Measurements from ENCODE around the gene KIAA0930.

KIAA0930 gene

DNA sequence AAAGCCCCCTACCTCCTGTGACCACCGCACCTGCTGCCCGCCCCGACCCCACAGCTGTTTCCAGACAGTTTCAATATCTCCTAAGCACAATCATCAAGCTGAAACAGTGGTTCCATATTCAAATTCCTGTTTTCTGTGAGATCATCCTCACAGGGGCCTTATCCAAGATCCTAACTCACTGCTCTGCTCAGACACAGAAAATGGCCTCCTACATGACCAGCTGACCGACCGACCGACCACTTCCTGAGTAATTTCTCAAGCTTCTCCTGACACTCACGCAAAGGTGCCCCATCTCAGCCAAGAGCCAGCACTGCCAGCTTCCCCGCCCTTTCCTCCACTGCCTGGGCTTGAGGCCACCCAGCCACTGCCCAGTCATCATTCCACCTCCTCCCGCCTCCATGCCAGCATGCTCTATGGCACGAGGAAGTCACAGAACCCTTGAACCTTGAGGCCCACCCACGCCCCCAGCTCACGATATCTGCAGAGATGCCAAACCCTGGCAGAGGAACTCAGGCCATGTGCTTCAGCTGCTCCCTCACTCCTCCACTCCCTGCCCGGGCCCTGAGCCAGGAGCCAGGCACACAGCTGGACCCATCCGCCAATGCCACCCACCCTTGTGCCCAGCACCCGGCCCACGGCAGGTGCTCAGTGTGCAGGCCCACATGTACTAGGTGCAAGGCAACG is 14.0 kb downstream of the KIAA0930 start:
- TF ChIP-seq, protein P1, sequence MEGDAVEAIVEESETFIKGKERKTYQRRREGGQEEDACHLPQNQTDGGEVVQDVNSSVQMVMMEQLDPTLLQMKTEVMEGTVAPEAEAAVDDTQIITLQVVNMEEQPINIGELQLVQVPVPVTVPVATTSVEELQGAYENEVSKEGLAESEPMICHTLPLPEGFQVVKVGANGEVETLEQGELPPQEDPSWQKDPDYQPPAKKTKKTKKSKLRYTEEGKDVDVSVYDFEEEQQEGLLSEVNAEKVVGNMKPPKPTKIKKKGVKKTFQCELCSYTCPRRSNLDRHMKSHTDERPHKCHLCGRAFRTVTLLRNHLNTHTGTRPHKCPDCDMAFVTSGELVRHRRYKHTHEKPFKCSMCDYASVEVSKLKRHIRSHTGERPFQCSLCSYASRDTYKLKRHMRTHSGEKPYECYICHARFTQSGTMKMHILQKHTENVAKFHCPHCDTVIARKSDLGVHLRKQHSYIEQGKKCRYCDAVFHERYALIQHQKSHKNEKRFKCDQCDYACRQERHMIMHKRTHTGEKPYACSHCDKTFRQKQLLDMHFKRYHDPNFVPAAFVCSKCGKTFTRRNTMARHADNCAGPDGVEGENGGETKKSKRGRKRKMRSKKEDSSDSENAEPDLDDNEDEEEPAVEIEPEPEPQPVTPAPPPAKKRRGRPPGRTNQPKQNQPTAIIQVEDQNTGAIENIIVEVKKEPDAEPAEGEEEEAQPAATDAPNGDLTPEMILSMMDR (conservative IDR thresholded peaks at IDR 0.05; ENCODE audit: low read length): no peak
- DNase-seq (ENCODE audit: low read depth): peak; percentile 87
- no peak overlapping the region for H3K4me3 ChIP-seq (ENCODE audit: low read length)

DNA sequence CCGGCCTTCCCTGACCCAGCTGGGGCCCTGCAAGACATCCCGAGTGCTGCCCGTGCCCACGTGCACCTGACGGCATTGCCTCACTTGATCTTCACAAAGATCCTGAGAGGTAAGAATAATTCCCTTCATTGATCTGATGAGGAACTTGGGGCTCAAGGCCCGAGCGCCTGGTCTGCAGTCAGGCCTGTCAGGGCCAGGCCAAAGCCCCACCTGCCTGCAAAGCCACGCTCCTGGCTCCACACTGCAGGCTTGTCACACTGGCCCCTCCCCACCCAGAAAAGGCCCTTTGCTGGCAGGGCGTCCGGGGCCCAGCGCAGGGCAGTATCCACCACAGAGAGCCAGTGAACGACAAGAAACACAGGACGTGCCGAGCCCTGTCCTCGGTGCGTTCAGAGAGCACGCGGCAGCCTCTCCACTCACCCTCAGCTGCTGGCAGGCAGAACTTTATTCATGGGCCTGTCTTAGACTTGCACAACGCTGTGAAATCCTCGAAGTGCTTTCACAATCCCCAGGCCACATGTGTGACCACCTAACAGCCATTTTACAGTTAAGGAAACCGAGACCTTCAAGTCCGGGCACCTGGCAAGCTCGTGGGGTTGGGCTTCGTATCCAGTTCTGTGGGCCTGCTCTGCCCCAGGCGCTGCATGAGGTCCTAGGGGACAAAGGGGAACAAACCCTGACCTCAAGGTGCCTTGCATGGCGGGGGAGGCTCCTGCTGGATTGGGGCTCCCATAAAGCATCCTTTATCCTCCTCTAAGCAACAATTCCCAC is 14.8 kb downstream of the KIAA0930 start:
- TF ChIP-seq, protein P1 (conservative IDR thresholded peaks at IDR 0.05; ENCODE audit: low read length): no peak
- peak; percentile 93 for DNase-seq (ENCODE audit: low read depth)
- no peak overlapping the region for H3K4me3 ChIP-seq (ENCODE audit: low read length)

DNA sequence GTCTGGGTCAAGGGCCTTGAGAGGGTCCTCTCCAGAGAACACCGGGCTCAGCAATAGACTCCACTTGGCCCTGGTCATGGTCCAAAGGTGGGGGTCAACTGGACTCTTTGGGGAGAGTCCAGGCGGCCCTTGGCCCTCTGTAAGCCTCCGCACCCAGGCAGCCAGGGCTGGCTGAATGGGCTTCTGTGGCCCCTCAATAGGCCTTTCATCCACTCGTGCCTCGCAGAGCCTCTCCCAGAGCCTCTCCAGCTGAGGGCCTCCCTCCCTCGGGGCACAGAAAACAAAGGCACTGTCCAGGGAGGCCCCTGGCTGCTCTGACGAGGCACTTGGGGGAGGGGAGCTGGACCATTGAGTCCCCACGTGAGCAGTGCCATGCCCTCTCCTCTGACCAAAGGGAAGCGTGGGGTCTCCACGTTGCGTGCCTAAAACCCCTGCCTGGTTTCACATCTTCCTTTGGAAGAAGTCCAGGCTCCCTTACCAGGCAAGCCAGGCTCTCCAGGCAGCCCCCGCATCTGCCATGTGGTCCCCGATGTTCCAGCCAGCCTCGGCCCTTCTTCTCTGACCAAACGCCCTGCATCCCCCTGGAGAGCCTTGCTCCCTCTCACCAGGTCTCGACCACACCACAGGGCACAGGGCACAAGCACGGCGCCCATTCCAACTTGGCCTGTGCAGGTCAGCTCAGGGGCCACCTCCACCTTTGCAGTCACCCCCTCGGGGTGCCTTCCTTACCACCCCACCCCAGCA is 15.5 kb downstream of the KIAA0930 start:
- no peak overlapping the region for H3K4me3 ChIP-seq (ENCODE audit: low read length)
- DNase-seq (ENCODE audit: low read depth): no peak
- TF ChIP-seq, protein P1 (conservative IDR thresholded peaks at IDR 0.05; ENCODE audit: low read length): no peak

DNA sequence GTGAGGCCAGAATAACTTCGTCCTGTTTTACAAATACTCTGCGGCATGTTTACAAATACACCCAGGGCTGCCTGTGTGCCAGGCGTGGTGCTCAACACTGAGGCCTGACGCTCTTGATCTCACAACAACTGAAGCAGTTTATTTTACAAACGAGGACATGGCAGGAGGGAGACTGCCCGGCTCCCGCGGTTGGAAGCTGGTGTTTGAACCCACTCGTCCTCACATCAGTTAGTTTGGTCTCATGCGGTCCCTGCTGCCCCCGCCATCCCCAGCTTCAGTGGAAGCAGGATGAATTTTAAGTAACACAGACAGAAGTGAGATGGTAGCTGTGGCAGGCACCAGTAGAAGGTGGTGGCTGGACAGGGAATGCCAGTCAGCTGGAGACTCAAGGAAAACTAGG is 16.4 kb downstream of the KIAA0930 start:
- TF ChIP-seq, protein P1 (conservative IDR thresholded peaks at IDR 0.05; ENCODE audit: low read length): no peak
- H3K4me3 ChIP-seq (ENCODE audit: low read length): no peak overlapping the region
- no peak for DNase-seq (ENCODE audit: low read depth)

DNA sequence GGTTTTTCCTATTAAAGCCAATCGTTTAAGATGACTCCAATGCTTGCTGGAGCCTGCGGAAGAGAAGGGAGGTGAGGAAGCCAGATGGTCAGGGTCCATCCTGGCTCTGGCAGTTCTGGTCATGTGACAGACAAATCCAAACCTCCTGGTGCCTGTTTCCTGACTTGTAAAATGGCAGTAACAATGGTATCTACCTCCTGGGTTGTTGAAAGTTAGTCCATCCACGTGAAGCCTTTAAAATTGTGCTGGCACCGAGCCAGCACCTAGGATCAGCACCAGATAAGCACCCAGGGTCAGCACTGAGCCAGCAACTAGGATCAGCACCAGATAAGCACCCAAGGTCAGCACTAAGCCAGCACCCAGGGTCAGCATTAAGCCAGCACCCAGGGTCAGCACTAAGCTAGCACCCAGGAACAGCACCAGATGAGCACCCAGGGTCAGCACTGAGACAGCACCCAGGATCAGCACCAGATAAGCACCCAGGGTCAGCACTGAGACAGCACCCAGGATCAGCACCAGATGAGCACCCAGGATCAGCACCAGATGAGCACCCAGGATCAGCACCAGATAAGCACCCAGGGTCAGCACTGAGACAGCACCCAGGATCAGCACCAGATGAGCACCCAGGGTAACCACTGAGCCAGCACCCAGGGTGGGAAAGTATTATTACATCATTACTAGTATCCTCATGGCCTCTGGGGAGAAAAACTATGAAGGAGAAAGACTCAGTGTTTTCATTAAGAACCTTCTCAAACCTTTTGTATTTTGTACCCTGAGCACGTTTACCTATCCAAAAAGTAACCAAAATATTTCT is 17.2 kb downstream of the KIAA0930 start:
- TF ChIP-seq, protein P1 (conservative IDR thresholded peaks at IDR 0.05; ENCODE audit: low read length): no peak

DNA sequence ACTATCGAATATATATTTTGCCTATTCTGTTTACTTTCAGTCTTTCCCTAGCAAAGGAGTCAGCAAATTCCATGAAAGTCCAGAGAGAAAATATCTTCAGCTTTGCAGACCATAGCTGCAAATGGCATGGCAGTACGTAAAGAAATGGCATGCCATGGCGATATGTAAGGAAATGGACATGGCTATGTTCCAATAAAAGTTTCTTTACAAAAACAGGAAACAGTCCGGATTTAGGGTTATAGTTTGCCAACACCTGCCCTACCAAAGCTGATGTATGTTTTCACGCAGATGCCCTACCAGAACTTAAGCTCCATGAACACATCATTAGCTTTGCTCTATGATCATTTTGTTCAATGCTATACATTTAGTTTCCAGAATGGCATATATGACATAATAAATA is 19.5 kb downstream of the KIAA0930 start:
- DNase-seq (ENCODE audit: low read depth): no peak
- H3K4me3 ChIP-seq (ENCODE audit: low read length): no peak overlapping the region
- TF ChIP-seq, protein P1 (conservative IDR thresholded peaks at IDR 0.05; ENCODE audit: low read length): no peak

More for the DNA sequence above, 17.2 kb downstream of the KIAA0930 start:
- no peak overlapping the region for H3K4me3 ChIP-seq (ENCODE audit: low read length)
- DNase-seq (ENCODE audit: low read depth): no peak

Data from AG10803 (cell line).